Activated T-cell treated with anti-CD3 and anti-CD28 coated beads, Interleukin-2, amount 50 U/mL, for 24 hours (primary cell): ENCODE measurements around the gene TUBA3D.
A peak's percentile ranks its signal among the peaks of the same experiment; 100 is the strongest.
"Not testable (repeated sequence)": the region's sequence is repeated elsewhere in the genome, so short reads cannot be mapped to it uniquely, and the experiment has no call there.

ENCODE experiments used
- DNase-seq: peaks from one replicate; pipeline ENCODE4 v3.0.0-alpha.2; 2020
- H3K27ac Mint-ChIP-seq: 2 replicates; pipeline ENCODE4 v1.8.0; 2020; ENCODE audit warnings: mild to moderate bottlenecking, mixed read lengths
- H3K27me3 Mint-ChIP-seq: 2 replicates; pipeline ENCODE4 v1.8.0; 2020; ENCODE audit warnings: mixed read lengths
- H3K36me3 Mint-ChIP-seq: 2 replicates; pipeline ENCODE4 v1.8.0; 2020; ENCODE audit warnings: low read depth, mixed read lengths
- H3K4me1 Mint-ChIP-seq: 2 replicates; pipeline ENCODE4 v1.8.0; 2020; ENCODE audit warnings: low read depth, mixed read lengths
- H3K4me3 Mint-ChIP-seq: 2 replicates; pipeline ENCODE4 v1.8.0; 2020; ENCODE audit warnings: mild to moderate bottlenecking, moderate library complexity, mixed read lengths
- H3K9me3 Mint-ChIP-seq: 2 replicates; pipeline ENCODE4 v1.8.0; 2020; ENCODE audit warnings: mixed read lengths

The TUBA3D gene

GRCh38 chr2:131475831-131476230, at the start of gene TUBA3D:
TSS of gene TUBA3D (plus strand) at chr2:131476119. CDS start at chr2:131476200, 81 bp downstream.
- no peak within 1 kb of the TSS for H3K27ac Mint-ChIP-seq

GRCh38 chr2:131426727-131427126, 49.2 kb upstream of the TUBA3D start:
- H3K36me3 Mint-ChIP-seq: no peaks in the 10 kb centered on the region
- no peak overlapping the region for H3K27ac Mint-ChIP-seq
- no peak for DNase-seq
- H3K9me3 Mint-ChIP-seq: no peaks in the 10 kb centered on the region
- H3K4me3 Mint-ChIP-seq: no peak overlapping the region
- peaks cover 88% of the 10 kb centered on the region for H3K27me3 Mint-ChIP-seq
- peaks cover 10% of the 10 kb centered on the region for H3K4me1 Mint-ChIP-seq

More at GRCh38 chr2:131475831-131476230, at the start of gene TUBA3D:
- H3K9me3 Mint-ChIP-seq: no peaks in the 10 kb centered on the region
- H3K4me3 Mint-ChIP-seq: no peak within 1 kb of the TSS
- DNase-seq: no peak
- peaks cover 7% of the 10 kb centered on the region for H3K36me3 Mint-ChIP-seq
- no peaks in the 10 kb centered on the region for H3K27me3 Mint-ChIP-seq
- no peaks in the 10 kb centered on the region for H3K4me1 Mint-ChIP-seq

- H3K4me1 Mint-ChIP-seq: peaks cover 3% of the 10 kb centered on the region
- H3K9me3 Mint-ChIP-seq: no peaks in the 10 kb centered on the region
- H3K36me3 Mint-ChIP-seq: no peaks in the 10 kb centered on the region
Measured at GRCh38 chr2:131431336-131431735, 44.6 kb upstream of the TUBA3D start.

GRCh38 chr2:131440742-131441468, 35.0 kb upstream of the TUBA3D start:
- H3K4me3 Mint-ChIP-seq, H3K36me3 Mint-ChIP-seq, DNase-seq, H3K9me3 Mint-ChIP-seq: not testable (repeated sequence)
- Mint-ChIP-seq H3K27ac (peak overlapping the region; percentile 80), H3K4me1 (peaks cover 13% of the 10 kb centered on the region), H3K27me3 (peaks cover 29% of the 10 kb centered on the region)

More at GRCh38 chr2:131431336-131431735, 44.6 kb upstream of the TUBA3D start:
- H3K27me3 Mint-ChIP-seq: peaks cover 61% of the 10 kb centered on the region
- H3K27ac Mint-ChIP-seq: no peak overlapping the region
- H3K4me3 Mint-ChIP-seq: no peak overlapping the region
- no peak for DNase-seq

- H3K36me3 Mint-ChIP-seq, H3K27ac Mint-ChIP-seq, H3K9me3 Mint-ChIP-seq, DNase-seq, H3K4me3 Mint-ChIP-seq: not testable (repeated sequence)
- Mint-ChIP-seq H3K27me3 (peaks cover 27% of the 10 kb centered on the region), H3K4me1 (peaks cover 13% of the 10 kb centered on the region)
Measured at GRCh38 chr2:131444736-131445514, 31.0 kb upstream of the TUBA3D start.

GRCh38 chr2:131445515-131445797, 30.5 kb upstream of the TUBA3D start:
- H3K4me1 Mint-ChIP-seq: peaks cover 12% of the 10 kb centered on the region
- not testable (repeated sequence) for H3K27ac Mint-ChIP-seq, H3K9me3 Mint-ChIP-seq, H3K4me3 Mint-ChIP-seq, DNase-seq, H3K36me3 Mint-ChIP-seq
- H3K27me3 Mint-ChIP-seq: peaks cover 32% of the 10 kb centered on the region

GRCh38 chr2:131445896-131446295, 30.0 kb upstream of the TUBA3D start:
- Mint-ChIP-seq H3K4me1 (peaks cover 8% of the 10 kb centered on the region), H3K36me3 (no peaks in the 10 kb centered on the region), H3K4me3 (no peak overlapping the region), H3K27me3 (peaks cover 32% of the 10 kb centered on the region), H3K27ac (no peak overlapping the region), H3K9me3 (no peaks in the 10 kb centered on the region)
- DNase-seq: no peak

GRCh38 chr2:131447981-131448380, 27.9 kb upstream of the TUBA3D start:
- not testable (repeated sequence) for H3K9me3 Mint-ChIP-seq, H3K36me3 Mint-ChIP-seq, DNase-seq, H3K4me3 Mint-ChIP-seq, H3K27ac Mint-ChIP-seq
- peaks cover 11% of the 10 kb centered on the region for H3K4me1 Mint-ChIP-seq
- H3K27me3 Mint-ChIP-seq: peaks cover 33% of the 10 kb centered on the region

GRCh38 chr2:131451265-131451949, 24.5 kb upstream of the TUBA3D start:
- H3K4me3 Mint-ChIP-seq, H3K9me3 Mint-ChIP-seq, DNase-seq, H3K27ac Mint-ChIP-seq, H3K36me3 Mint-ChIP-seq: not testable (repeated sequence)
- Mint-ChIP-seq H3K4me1 (peaks cover 11% of the 10 kb centered on the region), H3K27me3 (peaks cover 42% of the 10 kb centered on the region)

- Mint-ChIP-seq H3K4me1 (peaks cover 11% of the 10 kb centered on the region), H3K27me3 (peaks cover 51% of the 10 kb centered on the region)
- H3K9me3 Mint-ChIP-seq, H3K36me3 Mint-ChIP-seq, H3K4me3 Mint-ChIP-seq, H3K27ac Mint-ChIP-seq, DNase-seq: not testable (repeated sequence)
Measured at GRCh38 chr2:131454914-131455313, 21.0 kb upstream of the TUBA3D start.

GRCh38 chr2:131467722-131468121, 8.2 kb upstream of the TUBA3D start:
- not testable (repeated sequence) for H3K27ac Mint-ChIP-seq, H3K4me1 Mint-ChIP-seq, H3K4me3 Mint-ChIP-seq, H3K27me3 Mint-ChIP-seq, DNase-seq, H3K9me3 Mint-ChIP-seq
- peaks cover 13% of the 10 kb centered on the region for H3K36me3 Mint-ChIP-seq

GRCh38 chr2:131470944-131471343, 5.0 kb upstream of the TUBA3D start:
- peaks cover 13% of the 10 kb centered on the region for H3K36me3 Mint-ChIP-seq
- DNase-seq, H3K27me3 Mint-ChIP-seq, H3K4me1 Mint-ChIP-seq, H3K27ac Mint-ChIP-seq, H3K9me3 Mint-ChIP-seq, H3K4me3 Mint-ChIP-seq: not testable (repeated sequence)

- not testable (repeated sequence) for H3K4me3 Mint-ChIP-seq, H3K4me1 Mint-ChIP-seq, H3K27ac Mint-ChIP-seq, H3K9me3 Mint-ChIP-seq, H3K27me3 Mint-ChIP-seq, DNase-seq
- H3K36me3 Mint-ChIP-seq: peaks cover 15% of the 10 kb centered on the region
Measured at GRCh38 chr2:131471624-131472023, 4.3 kb upstream of the TUBA3D start.

- not testable (repeated sequence) for H3K4me3 Mint-ChIP-seq, H3K9me3 Mint-ChIP-seq, H3K4me1 Mint-ChIP-seq, H3K27me3 Mint-ChIP-seq, H3K36me3 Mint-ChIP-seq, H3K27ac Mint-ChIP-seq, DNase-seq
Measured at GRCh38 chr2:131473266-131473665, 2.7 kb upstream of the TUBA3D start.

GRCh38 chr2:131476363-131476762, 444 bp downstream of the TUBA3D start:
- not testable (repeated sequence) for H3K36me3 Mint-ChIP-seq, H3K9me3 Mint-ChIP-seq, H3K4me3 Mint-ChIP-seq, H3K27ac Mint-ChIP-seq, H3K4me1 Mint-ChIP-seq, DNase-seq, H3K27me3 Mint-ChIP-seq
